Raji (cell line): ENCODE measurements around the gene SKIC2.
A peak's percentile ranks its signal among the peaks of the same experiment; 100 is the strongest.

Experiments
- POLR2A ChIP-seq: IDR thresholded peaks from 2 replicates; pipeline ENCODE4 v1.6.1; 2011; ENCODE audit warnings: low read depth, low read length, control low read depth; ENCODE audit not compliant: insufficient read depth

The SKIC2 gene

GRCh38 chr6:31958741-31959739 lies at the start of gene SKIC2, which contains the start of gene NELFE:
SKIC2 (plus strand) TSS chr6:31959175; CDS start chr6:31959193, 18 bp downstream.
NELFE (minus strand) TSS chr6:31958971; CDS start chr6:31958446, 525 bp downstream.
- peak; percentile 86 for TF ChIP-seq POLR2A

GRCh38 chr6:31911826-31912585 lies 47.0 kb upstream of the SKIC2 start:
- no peak for TF ChIP-seq POLR2A

DNA sequence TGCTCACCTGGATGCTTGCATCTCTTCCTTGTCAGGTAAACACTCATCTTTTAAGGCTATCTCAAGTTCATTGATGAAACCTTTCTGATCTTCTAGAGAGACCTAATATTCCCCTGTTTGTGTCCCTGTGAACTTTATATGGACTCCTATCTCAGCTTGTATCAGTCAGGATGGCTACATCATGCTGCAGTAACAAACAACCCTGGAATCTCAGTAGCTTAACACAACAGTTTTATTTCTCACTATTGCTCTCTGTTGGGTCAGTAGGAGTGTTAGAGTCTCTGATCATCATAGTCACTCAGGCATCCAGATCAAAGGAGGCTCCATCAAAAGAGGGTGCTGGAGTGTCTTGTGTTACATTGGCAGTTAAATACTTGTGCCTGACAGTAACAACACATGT lies 43.6 kb upstream of the SKIC2 start:
- no peak for TF ChIP-seq POLR2A

DNA sequence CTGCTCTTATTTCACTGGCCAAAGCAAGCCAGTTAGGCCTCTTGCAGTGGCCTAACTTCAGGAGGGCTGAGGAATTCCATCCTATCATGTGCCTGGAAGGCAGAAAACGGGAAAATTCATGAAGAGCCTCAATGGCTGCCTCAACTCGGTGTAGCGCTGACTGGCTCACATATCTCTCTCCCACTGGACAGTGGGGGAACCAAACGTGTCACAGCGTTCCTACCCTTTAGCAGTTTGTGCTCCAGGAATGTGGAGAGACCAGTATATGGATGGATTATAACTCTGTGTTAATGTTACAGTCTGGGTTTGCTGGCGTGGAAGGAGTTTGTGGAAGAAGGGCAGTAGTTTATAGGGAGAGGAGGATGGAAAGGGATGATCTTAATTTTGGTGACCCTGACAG lies 43.2 kb upstream of the SKIC2 start:
- TF ChIP-seq POLR2A, result no peak

GRCh38 chr6:31918069-31918720 lies 40.8 kb upstream of the SKIC2 start:
- no peak for TF ChIP-seq POLR2A

DNA sequence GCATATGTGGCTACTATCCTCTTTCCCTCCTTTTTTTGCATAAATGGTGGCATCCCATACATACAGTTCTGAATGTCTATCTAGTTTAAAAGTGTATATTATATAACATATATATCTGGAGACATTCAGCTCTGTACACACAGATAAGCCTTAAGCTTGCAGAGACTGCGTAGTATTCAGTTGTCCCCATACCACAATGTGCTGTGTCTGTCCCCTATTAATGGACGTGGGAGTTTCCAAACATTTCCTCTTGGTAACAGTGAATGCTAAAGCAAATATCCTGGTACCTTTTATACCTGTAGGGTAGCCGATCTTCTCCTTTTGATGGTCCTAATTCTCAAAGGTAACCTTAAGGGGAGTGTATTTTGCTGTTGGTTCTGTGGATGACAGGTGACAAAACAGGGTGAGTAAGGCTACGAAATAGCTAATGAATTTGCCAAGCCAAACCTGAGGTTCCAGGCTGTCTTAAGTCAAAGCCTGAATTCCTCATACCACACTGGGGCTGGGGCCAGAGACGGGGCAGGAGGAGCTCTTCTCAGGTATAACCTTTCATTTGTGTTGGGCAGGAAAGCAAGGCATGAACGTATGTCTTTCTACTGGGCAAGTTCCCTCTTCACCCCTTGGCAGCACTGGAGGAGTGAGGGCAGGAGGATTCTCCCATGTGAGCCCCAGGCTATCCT lies 39.2 kb upstream of the SKIC2 start:
- TF ChIP-seq POLR2A, result no peak

- TF ChIP-seq POLR2A, result no peak
Measured at GRCh38 chr6:31920811-31921210, 38.2 kb upstream of the SKIC2 start.

GRCh38 chr6:31922942-31923341 lies 36.0 kb upstream of the SKIC2 start:
- no peak for TF ChIP-seq POLR2A

DNA sequence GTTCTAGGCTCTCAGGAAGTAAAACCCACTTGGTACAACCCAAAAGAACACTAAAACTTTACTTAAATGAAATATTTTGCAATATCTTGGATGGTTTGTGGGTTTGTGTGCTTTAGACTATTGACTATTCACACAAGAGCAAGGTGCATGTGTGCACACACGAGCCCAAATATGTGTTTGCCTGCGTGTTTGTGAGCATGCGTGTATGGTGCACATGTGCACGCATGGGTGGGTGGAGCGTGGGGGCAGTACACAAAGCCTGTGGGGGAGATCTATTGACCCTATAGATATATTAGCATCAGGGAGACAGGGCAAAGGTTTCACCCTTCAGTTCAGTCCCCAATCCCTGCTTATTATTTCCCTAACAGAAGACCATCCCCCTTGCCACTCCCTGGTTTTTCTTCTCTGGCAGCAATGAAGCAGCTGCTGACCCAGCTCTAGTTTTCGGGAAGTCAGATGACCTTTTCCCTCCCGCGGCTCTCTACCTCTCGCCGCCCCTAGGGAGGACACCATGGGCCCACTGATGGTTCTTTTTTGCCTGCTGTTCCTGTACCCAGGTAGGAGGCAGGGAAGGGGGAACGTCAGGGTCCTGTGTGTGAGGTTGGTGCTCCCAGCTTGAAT lies 31.6 kb upstream of the SKIC2 start, which contains the start of gene C2:
Gene C2, plus strand, starts transcription at position 476 of the 621 bp plus-strand sequence. Its CDS starts 36 bp downstream, at position 512.
- no peak for TF ChIP-seq POLR2A

- TF ChIP-seq POLR2A, result no peak
Measured at GRCh38 chr6:31927863-31928671, 30.9 kb upstream of the SKIC2 start.

- TF ChIP-seq POLR2A, result no peak
Measured at GRCh38 chr6:31928672-31928939, 30.4 kb upstream of the SKIC2 start.

DNA sequence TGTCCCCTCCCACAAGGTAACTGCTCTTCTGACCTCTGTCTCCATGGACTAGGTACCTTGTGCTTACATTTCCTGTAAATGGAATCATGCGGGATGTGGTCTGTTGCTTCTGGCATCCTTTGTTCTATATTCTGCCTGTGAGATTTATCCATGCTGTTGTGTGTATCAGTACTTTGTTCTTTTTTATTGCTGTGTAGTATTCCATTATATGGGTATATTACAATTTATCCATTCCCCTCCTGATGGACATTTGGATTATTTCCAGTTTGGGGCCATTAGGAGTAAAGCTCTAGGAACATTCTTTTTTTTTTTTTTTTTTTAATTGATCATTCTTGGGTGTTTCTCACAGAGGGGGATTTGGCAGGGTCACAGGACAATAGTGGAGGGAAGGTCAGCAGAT lies 28.0 kb upstream of the SKIC2 start:
- TF ChIP-seq POLR2A, result no peak

GRCh38 chr6:31933537-31933936 lies 25.4 kb upstream of the SKIC2 start:
- no peak for TF ChIP-seq POLR2A

- TF ChIP-seq POLR2A, result no peak
Measured at GRCh38 chr6:31935021-31935420, 24.0 kb upstream of the SKIC2 start.
